Measurements from ENCODE around the gene TXNRD2. TPM values are rescaled to one million over a fixed set of nuclear protein-coding genes. Genes with fewer than 3 reads are reported as not detected.

Gene TXNRD2
- total RNA-seq, 1 donor from 2014 or later = 25.7 TPM

GRCh38 chr22:19888131-19888746 is 53.4 kb downstream of the TXNRD2 start:
- Histone ChIP-seq H3K4me2 (ENCODE audit: low read length) (no peak overlapping the region), H2AFZ (ENCODE audit: low read depth, low read length) (no peak overlapping the region), H3K79me2 (ENCODE audit: insufficient read depth, low read length) (no peaks in the 10 kb centered on the region), H4K20me1 (ENCODE audit: insufficient read depth, low read length) (no peaks in the 10 kb centered on the region), H3K4me3 (ENCODE audit: insufficient read depth, low read depth, low read length) (no peak overlapping the region), H3K36me3 (ENCODE audit: insufficient read depth, low read length) (no peaks in the 10 kb centered on the region), H3K9me3 (ENCODE audit: insufficient read depth, low read depth, low read length) (no peaks in the 10 kb centered on the region), H3K27me3 (ENCODE audit: insufficient read depth, low read length) (no peaks in the 10 kb centered on the region), H3K9ac (ENCODE audit: low read length) (no peak overlapping the region), H3K4me1 (ENCODE audit: insufficient read depth, low read length) (peaks cover 32% of the 10 kb centered on the region), H3K27ac (ENCODE audit: low read depth, low read length) (no peak overlapping the region)
- Mint-ChIP-seq H3K9me3 (ENCODE audit: unreplicated experiment) (no peaks in the 10 kb centered on the region), H3K4me1 (ENCODE audit: low read depth, unreplicated experiment) (peaks cover 29% of the 10 kb centered on the region), H3K4me3 (ENCODE audit: unreplicated experiment) (no peak overlapping the region), H3K27me3 (ENCODE audit: low read depth, unreplicated experiment) (no peaks in the 10 kb centered on the region), H3K27ac (ENCODE audit: unreplicated experiment) (no peak overlapping the region), H3K36me3 (ENCODE audit: low read depth, unreplicated experiment) (peaks cover 1% of the 10 kb centered on the region)
- FAIRE-seq = no peak
- no peak for DNase-seq (ENCODE audit: low read depth)
- no peak for TF ChIP-seq EZH2 (IDR thresholded peaks at IDR 0.05; ENCODE audit: insufficient read depth, low read length)
- no peak for TF ChIP-seq CTCF (IDR thresholded peaks at IDR 0.05; ENCODE audit: insufficient read depth, low read depth, low read length)

- Histone ChIP-seq H3K4me2 (ENCODE audit: low read length) (no peak overlapping the region), H3K4me1 (ENCODE audit: insufficient read depth, low read length) (peaks cover 30% of the 10 kb centered on the region), H4K20me1 (ENCODE audit: insufficient read depth, low read length) (no peaks in the 10 kb centered on the region), H3K27me3 (ENCODE audit: insufficient read depth, low read length) (no peaks in the 10 kb centered on the region), H3K36me3 (ENCODE audit: insufficient read depth, low read length) (no peaks in the 10 kb centered on the region), H3K79me2 (ENCODE audit: insufficient read depth, low read length) (no peaks in the 10 kb centered on the region), H2AFZ (ENCODE audit: low read depth, low read length) (no peak overlapping the region), H3K9ac (ENCODE audit: low read length) (no peak overlapping the region), H3K4me3 (ENCODE audit: insufficient read depth, low read depth, low read length) (no peak overlapping the region), H3K27ac (ENCODE audit: low read depth, low read length) (no peak overlapping the region), H3K9me3 (ENCODE audit: insufficient read depth, low read depth, low read length) (no peaks in the 10 kb centered on the region)
- no peak for FAIRE-seq
- DNase-seq (ENCODE audit: low read depth) = no peak
- peaks cover 1% of the 10 kb centered on the region for H3K36me3 Mint-ChIP-seq (ENCODE audit: low read depth, unreplicated experiment)
- H3K9me3 Mint-ChIP-seq (ENCODE audit: unreplicated experiment) = no peaks in the 10 kb centered on the region
- no peaks in the 10 kb centered on the region for H3K27me3 Mint-ChIP-seq (ENCODE audit: low read depth, unreplicated experiment)
- peaks cover 22% of the 10 kb centered on the region for H3K4me1 Mint-ChIP-seq (ENCODE audit: low read depth, unreplicated experiment)
- no peak for TF ChIP-seq EZH2 (IDR thresholded peaks at IDR 0.05; ENCODE audit: insufficient read depth, low read length)
- TF ChIP-seq CTCF (IDR thresholded peaks at IDR 0.05; ENCODE audit: insufficient read depth, low read depth, low read length) = no peak
- no peak overlapping the region for H3K27ac Mint-ChIP-seq (ENCODE audit: unreplicated experiment)
- H3K4me3 Mint-ChIP-seq (ENCODE audit: unreplicated experiment) = no peak overlapping the region
Observed at GRCh38 chr22:19887256-19887985, 54.2 kb downstream of the TXNRD2 start.
